Measurements from ENCODE around the gene TDO2.

The TDO2 gene

DNA sequence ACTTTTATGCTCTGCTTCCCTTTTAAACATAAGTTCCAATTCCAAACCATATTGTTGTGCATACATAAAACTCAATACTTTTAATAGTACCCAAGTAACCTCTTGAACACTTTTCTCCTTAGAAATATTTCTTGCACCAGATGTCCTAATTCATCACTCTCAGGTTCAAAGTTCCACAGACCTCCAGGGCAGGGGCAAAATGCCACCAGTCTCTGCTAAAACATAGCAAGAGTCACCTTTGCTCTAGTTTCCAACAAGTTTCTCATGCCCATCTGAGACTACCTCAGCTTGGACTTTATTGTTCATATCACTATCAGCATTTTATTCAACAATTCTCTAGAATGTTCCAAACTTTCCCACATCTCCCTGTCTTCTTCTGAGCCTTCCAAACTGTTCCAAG is 23.7 kb upstream of the TDO2 start:
- DNase-seq (ENCODE audit: low read depth, low spot score), result no peak
- Histone ChIP-seq H3K27me3 (ENCODE audit: insufficient read depth, insufficient read length) (no peaks in the 10 kb centered on the region), H3K9me3 (ENCODE audit: insufficient read depth, low read length) (peaks cover 10% of the 10 kb centered on the region), H3K4me3 (ENCODE audit: insufficient read length, low read depth) (no peak overlapping the region), H3K4me1 (ENCODE audit: insufficient read depth, insufficient read length) (no peaks in the 10 kb centered on the region), H3K36me3 (ENCODE audit: insufficient read depth, insufficient read length, low read length) (no peaks in the 10 kb centered on the region), H3K9ac (ENCODE audit: insufficient read length, low read depth) (no peak overlapping the region)
- TF ChIP-seq SUZ12 (IDR thresholded peaks at IDR 0.05; ENCODE audit: extremely low read depth, insufficient read depth, insufficient read length) (no peak), YY1 (IDR thresholded peaks at IDR 0.05; ENCODE audit: insufficient read depth, insufficient read length) (no peak), ZNF274 (IDR thresholded peaks at IDR 0.05; ENCODE audit: low read depth, low read length) (no peak)

DNA sequence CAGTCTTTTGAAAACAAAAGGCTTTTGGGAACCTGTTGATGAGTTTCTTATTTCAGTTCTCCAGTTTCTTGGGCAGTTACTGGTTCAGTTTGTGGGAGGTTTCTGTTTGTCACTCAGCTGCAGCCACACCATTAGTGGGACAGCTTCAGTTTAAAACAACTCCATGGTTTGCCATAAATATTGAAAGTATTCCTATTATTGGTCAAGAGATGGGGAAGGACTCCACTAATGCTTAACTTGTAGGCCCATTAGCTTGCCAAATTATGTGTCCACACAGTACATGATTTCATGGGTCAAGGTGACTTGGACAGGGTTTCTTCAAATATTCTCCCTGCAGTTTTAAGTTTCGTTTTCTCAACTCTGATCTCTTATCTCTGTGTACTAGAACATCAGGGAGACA is 21.9 kb upstream of the TDO2 start:
- H3K4me3 ChIP-seq (ENCODE audit: insufficient read length, low read depth), result no peak overlapping the region
- no peaks in the 10 kb centered on the region for H3K4me1 ChIP-seq (ENCODE audit: insufficient read depth, insufficient read length)
- no peaks in the 10 kb centered on the region for H3K27me3 ChIP-seq (ENCODE audit: insufficient read depth, insufficient read length)
- no peaks in the 10 kb centered on the region for H3K36me3 ChIP-seq (ENCODE audit: insufficient read depth, insufficient read length, low read length)
- TF ChIP-seq ZNF274 (IDR thresholded peaks at IDR 0.05; ENCODE audit: low read depth, low read length) (no peak), SUZ12 (IDR thresholded peaks at IDR 0.05; ENCODE audit: extremely low read depth, insufficient read depth, insufficient read length) (no peak), YY1 (IDR thresholded peaks at IDR 0.05; ENCODE audit: insufficient read depth, insufficient read length) (no peak)
- H3K9me3 ChIP-seq (ENCODE audit: insufficient read depth, low read length), result no peaks in the 10 kb centered on the region; the same call in 1 of the 2 replicates
- no peak for DNase-seq (ENCODE audit: low read depth, low spot score)
- no peak overlapping the region for H3K9ac ChIP-seq (ENCODE audit: insufficient read length, low read depth)

DNA sequence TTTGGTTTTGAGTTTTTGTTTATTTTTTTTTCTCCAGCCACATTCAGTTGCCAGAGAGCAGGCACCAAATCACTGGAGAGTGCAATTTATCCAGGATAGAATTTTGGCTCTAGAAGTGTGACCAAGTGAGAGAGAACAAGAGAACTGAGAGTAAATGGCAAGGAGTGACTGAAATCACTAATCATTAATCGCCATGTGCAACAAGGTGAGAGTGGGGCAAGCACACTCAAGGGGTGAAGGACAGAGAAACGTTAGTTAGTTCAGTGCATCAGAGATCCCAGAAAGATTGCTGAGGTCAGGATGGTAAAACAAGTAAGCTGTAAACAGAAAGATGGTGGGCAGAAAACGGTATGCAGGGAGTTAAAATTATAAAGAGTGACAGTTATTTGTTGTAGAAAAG is 19.6 kb upstream of the TDO2 start:
- Histone ChIP-seq H3K36me3 (ENCODE audit: insufficient read depth, insufficient read length, low read length) (no peaks in the 10 kb centered on the region), H3K27me3 (ENCODE audit: insufficient read depth, insufficient read length) (no peaks in the 10 kb centered on the region), H3K4me3 (ENCODE audit: insufficient read length, low read depth) (no peak overlapping the region), H3K9ac (ENCODE audit: insufficient read length, low read depth) (no peak overlapping the region), H3K4me1 (ENCODE audit: insufficient read depth, insufficient read length) (no peaks in the 10 kb centered on the region), H3K9me3 (ENCODE audit: insufficient read depth, low read length) (no peaks in the 10 kb centered on the region)
- DNase-seq (ENCODE audit: low read depth, low spot score), result no peak
- TF ChIP-seq SUZ12 (IDR thresholded peaks at IDR 0.05; ENCODE audit: extremely low read depth, insufficient read depth, insufficient read length) (no peak), YY1 (IDR thresholded peaks at IDR 0.05; ENCODE audit: insufficient read depth, insufficient read length) (no peak), ZNF274 (IDR thresholded peaks at IDR 0.05; ENCODE audit: low read depth, low read length) (no peak)

DNA sequence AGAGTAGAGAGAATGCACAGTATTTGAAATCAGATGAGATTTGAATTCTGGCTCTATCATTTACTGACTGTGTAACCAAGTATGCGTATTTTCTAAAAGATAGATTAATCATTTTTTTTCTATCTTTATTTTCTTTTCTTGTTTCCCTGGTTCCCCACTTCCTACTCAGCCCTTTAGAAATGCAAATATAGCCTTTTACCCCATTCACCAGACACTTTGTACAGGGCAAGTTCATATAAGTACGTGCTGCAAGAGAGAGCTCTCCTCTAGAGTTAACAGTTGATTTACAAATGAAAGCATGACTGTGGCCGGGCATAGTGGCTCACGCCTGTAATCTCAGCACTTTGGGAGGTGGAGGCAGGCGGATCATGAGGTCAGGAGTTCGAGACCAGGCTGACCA is 17.8 kb upstream of the TDO2 start:
- DNase-seq (ENCODE audit: low read depth, low spot score), result no peak
- Histone ChIP-seq H3K4me1 (ENCODE audit: insufficient read depth, insufficient read length) (no peaks in the 10 kb centered on the region), H3K9ac (ENCODE audit: insufficient read length, low read depth) (no peak overlapping the region), H3K9me3 (ENCODE audit: insufficient read depth, low read length) (peaks cover 2% of the 10 kb centered on the region; the same call in 1 of the 2 replicates), H3K36me3 (ENCODE audit: insufficient read depth, insufficient read length, low read length) (no peaks in the 10 kb centered on the region), H3K27me3 (ENCODE audit: insufficient read depth, insufficient read length) (no peaks in the 10 kb centered on the region), H3K4me3 (ENCODE audit: insufficient read length, low read depth) (no peak overlapping the region)
- no peak for TF ChIP-seq ZNF274 (IDR thresholded peaks at IDR 0.05; ENCODE audit: low read depth, low read length)
- no peak for TF ChIP-seq SUZ12 (IDR thresholded peaks at IDR 0.05; ENCODE audit: extremely low read depth, insufficient read depth, insufficient read length)
- no peak for TF ChIP-seq YY1 (IDR thresholded peaks at IDR 0.05; ENCODE audit: insufficient read depth, insufficient read length)

DNA sequence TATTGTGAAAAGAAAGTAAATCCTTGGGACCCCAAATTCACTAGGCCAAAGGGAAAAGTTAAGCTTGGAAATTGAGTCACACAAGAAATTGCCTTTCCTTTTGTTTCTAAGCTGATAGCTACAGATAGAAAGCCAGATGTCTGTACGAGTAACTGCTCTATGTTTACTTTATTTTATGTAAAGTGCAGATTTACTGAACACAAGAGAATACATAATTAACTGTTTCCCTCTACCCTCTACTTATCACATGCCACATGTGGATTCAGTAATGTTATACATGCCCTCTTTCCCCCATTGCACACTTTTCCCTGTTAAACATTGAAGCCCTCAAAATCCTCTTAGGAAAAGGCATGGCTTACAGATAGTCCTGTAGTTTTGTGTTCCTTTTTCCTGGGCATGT is 16.5 kb upstream of the TDO2 start:
- no peaks in the 10 kb centered on the region for H3K4me1 ChIP-seq (ENCODE audit: insufficient read depth, insufficient read length)
- H3K9ac ChIP-seq (ENCODE audit: insufficient read length, low read depth), result no peak overlapping the region
- peaks cover 16% of the 10 kb centered on the region; the same call in 1 of the 2 replicates for H3K9me3 ChIP-seq (ENCODE audit: insufficient read depth, low read length)
- DNase-seq (ENCODE audit: low read depth, low spot score), result no peak
- no peaks in the 10 kb centered on the region for H3K36me3 ChIP-seq (ENCODE audit: insufficient read depth, insufficient read length, low read length)
- TF ChIP-seq SUZ12 (IDR thresholded peaks at IDR 0.05; ENCODE audit: extremely low read depth, insufficient read depth, insufficient read length) (no peak), ZNF274 (IDR thresholded peaks at IDR 0.05; ENCODE audit: low read depth, low read length) (no peak), YY1 (IDR thresholded peaks at IDR 0.05; ENCODE audit: insufficient read depth, insufficient read length) (no peak)
- H3K27me3 ChIP-seq (ENCODE audit: insufficient read depth, insufficient read length), result no peaks in the 10 kb centered on the region
- H3K4me3 ChIP-seq (ENCODE audit: insufficient read length, low read depth), result no peak overlapping the region

DNA sequence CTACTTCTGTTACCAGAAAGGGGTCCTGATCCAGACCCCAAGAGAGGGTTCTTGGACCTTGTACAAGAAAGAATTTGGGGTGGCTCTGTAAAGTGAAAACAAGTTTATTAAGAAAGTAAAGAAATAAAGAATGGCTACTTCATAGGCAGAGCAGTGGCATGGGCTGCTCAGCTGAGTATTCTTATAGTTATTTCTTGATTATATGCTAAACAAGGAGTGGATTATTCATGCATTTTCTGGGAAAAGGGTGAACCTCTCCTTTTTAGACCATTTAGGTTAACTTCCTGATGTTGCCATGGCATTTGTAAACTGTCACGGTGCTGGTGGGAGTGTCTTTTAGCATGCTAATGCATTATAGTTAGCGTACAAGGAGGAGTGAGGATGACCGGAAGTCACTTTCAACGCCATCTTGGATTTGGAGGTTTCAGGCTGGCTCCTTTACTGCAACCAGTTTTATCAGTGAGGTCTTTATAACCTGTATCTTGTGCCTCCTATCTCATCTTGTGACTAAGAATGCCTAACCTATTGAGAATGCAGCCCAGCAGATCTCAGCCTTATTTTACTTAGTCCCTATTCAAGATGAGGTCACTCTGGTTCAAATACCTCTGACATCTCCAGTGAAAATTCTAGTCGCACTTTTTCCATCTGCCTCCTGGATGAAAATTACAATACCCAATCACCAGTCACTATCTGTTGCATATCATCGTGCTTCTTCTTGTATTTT is 15.5 kb upstream of the TDO2 start:
- Histone ChIP-seq H3K27me3 (ENCODE audit: insufficient read depth, insufficient read length) (no peaks in the 10 kb centered on the region), H3K36me3 (ENCODE audit: insufficient read depth, insufficient read length, low read length) (no peaks in the 10 kb centered on the region), H3K4me1 (ENCODE audit: insufficient read depth, insufficient read length) (no peaks in the 10 kb centered on the region), H3K9me3 (ENCODE audit: insufficient read depth, low read length) (peaks cover 16% of the 10 kb centered on the region; the same call in 1 of the 2 replicates), H3K4me3 (ENCODE audit: insufficient read length, low read depth) (no peak overlapping the region), H3K9ac (ENCODE audit: insufficient read length, low read depth) (no peak overlapping the region)
- DNase-seq (ENCODE audit: low read depth, low spot score), result no peak
- no peak for TF ChIP-seq YY1 (IDR thresholded peaks at IDR 0.05; ENCODE audit: insufficient read depth, insufficient read length)
- no peak for TF ChIP-seq SUZ12 (IDR thresholded peaks at IDR 0.05; ENCODE audit: extremely low read depth, insufficient read depth, insufficient read length)
- no peak for TF ChIP-seq ZNF274 (IDR thresholded peaks at IDR 0.05; ENCODE audit: low read depth, low read length)

DNA sequence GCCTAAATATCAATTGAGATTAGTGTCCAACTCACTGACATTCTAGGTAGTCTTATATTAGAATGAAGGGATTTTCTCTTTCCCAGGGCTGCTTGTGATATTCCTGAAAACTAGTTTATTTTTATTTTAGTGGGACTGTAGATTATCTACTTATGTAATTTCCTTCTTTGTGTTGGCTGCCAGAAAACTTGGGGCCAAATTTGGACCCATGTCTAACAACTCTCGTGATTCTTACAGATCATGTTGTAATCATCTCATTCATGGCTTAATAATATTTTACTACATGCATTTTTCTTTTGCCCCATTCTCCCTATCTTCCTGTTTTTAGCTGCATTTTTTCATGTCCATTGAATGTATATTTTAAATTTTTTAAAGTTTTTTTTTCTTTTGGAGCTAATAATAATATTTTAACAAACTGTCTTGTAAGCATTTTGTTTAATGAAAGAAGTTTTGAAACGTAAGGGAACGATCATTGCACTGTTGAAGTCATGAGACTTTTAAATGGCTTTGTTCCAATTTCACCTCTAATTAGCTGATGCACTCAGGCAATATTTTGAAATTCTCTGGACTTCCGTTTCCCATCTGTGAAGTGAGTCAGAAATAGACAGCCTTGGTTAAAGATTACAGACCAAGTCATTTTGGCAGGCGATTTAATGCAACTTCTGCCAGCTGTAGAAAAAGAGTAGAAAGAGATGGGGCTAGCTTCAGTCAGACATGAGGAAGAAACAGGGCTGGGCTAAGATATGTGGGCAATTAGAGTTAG is 14.3 kb upstream of the TDO2 start:
- no peak overlapping the region for H3K9ac ChIP-seq (ENCODE audit: insufficient read length, low read depth)
- H3K9me3 ChIP-seq (ENCODE audit: insufficient read depth, low read length), result peaks cover 16% of the 10 kb centered on the region; the same call in 1 of the 2 replicates
- H3K4me3 ChIP-seq (ENCODE audit: insufficient read length, low read depth), result no peak overlapping the region
- DNase-seq (ENCODE audit: low read depth, low spot score), result no peak
- H3K36me3 ChIP-seq (ENCODE audit: insufficient read depth, insufficient read length, low read length), result no peaks in the 10 kb centered on the region
- TF ChIP-seq SUZ12 (IDR thresholded peaks at IDR 0.05; ENCODE audit: extremely low read depth, insufficient read depth, insufficient read length), result no peak
- TF ChIP-seq ZNF274 (IDR thresholded peaks at IDR 0.05; ENCODE audit: low read depth, low read length), result no peak
- no peak for TF ChIP-seq YY1 (IDR thresholded peaks at IDR 0.05; ENCODE audit: insufficient read depth, insufficient read length)
- H3K27me3 ChIP-seq (ENCODE audit: insufficient read depth, insufficient read length), result no peaks in the 10 kb centered on the region
- no peaks in the 10 kb centered on the region for H3K4me1 ChIP-seq (ENCODE audit: insufficient read depth, insufficient read length)
